HG03439 (cell line): Measurements from ENCODE around the gene HPCAL4.

Source experiments
- ATAC-seq: cut with Tn5 transposase; IDR thresholded peaks from one replicate; pipeline ENCODE4 v1.9.1; 2021; ENCODE audit warnings: mild to moderate bottlenecking, moderate library complexity; ENCODE audit not compliant: unreplicated experiment

Gene HPCAL4

GRCh38 chr1:39678889-39679288 is 12.3 kb downstream of the HPCAL4 start:
- no peak for ATAC-seq

DNA sequence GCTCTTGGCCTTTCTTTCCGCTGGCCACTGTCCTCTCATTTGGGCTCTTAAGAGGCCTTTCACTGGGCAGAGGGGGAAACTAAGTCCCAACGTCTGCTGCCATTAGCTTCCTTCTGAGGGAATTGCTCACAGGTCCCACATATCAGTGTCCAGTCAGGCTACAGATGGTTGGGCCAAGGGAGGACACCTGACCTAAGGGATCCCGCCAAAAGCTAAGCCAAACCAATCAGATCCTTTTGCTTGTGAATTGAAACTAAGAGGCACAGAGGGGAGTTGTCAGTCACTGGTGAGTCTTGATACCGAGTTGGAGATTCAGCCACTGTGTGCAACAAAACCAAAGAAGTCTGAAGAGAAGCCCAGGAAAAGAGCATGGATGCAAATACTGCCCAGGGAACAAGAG is 13.6 kb downstream of the HPCAL4 start:
- ATAC-seq: no peak

DNA sequence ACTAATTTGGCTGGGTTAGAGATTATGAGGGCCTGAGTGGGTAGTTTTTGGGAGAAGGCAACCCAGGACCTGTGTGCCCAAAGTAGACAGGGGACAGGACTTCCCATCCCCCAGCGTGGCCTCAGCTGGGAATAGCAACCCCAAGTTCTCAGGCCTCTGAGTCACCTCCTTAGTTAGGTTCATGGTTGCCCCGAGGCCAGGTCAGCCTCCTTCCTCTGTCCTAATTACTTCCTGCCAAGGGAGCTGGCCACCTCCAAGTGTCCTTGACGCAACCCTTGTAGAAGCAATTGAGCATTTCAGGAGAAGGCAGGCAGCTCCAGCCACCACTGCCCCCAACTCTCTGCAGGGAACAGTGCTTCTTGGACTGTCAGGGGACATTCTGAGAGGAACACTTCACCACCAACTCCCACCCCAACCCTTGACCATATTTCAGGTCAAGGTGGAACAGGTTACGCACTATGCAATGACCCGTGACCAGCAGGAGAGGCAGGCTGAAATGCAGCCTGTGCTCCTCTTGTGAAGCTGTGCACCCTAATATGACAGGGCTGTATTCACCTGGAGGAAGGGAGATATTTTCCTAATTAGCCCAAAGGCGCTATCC is 14.2 kb downstream of the HPCAL4 start:
- no peak for ATAC-seq

DNA sequence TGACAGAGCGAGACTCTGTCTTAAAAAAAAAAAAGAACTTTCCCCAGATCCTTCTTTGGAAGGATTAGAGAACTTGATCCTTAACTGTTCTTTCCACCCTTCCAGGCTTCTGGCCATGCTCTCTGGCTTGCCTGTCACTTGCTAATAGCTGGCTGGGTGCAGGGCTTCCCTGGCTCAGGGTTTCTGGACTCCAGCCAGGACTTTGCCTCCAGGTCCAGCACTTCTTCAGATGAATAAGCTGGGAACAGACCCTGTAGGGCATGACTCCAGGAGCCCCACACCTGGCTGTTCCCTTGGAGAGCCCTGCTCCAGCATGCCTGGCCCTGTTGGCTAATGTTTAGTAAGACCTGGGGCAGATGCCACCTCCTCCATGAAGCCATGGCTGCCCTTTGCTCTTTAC is 16.0 kb downstream of the HPCAL4 start:
- no peak for ATAC-seq

DNA sequence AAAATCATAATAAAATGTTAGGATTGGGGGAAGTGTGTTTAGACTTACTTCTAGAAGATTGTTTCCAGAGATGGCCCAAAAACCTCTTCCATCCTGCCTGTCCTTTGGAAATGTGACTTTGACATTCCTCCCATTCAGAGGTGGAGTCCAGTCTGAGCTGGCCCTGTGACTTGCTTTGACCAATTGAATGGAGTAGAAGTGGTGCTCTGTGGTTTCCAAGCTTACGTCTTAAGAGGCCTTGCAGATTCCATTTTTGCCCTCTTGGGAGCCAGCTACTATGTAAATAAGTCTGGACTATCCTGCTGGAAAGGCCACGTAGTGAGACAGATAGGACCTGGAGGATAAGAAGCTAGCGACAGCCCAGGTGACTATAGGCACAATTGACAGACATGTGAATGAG is 18.0 kb downstream of the HPCAL4 start:
- no peak for ATAC-seq

- ATAC-seq: no peak
Observed at GRCh38 chr1:39672551-39672947, 18.7 kb downstream of the HPCAL4 start.

DNA sequence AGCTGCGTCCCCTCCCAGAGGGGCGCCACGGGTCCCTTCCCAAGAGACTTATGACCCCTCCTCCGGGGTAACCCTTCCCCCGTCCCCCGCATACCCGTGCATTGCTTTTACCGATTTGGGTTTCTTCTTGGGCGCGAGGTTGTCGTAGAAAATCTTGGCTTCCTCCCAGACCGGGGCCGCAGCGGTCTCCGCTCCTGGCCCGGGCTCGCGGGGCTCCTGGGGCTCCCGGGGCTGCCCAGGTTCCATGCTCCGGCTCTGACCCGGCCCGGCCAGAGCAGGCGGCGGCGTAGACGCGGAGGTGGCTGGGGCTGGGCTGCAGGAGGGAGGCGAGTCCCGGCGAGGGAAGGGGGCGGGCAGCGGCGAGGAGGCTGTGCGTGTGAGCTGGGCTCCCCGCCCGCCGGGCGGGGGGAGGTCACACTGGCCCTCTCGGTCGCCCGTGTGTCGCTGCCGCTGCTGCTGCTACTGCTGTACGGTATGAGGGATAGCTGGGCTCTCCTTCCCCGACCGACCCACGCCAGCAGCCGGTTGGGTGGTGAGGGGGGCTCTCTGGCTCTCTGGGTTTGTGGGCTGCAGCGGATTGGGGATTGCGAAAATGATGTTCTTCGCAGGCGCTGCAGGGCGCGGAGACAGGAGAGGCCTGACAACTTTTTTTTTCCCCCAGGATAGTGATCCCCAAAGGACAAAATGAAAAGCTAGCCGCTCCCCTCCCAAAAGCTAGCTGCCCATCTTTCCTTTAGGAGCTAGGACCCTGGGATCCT is 19.3 kb downstream of the HPCAL4 start, which contains the start of gene NT5C1A:
Gene NT5C1A, minus strand, starts transcription at position 315 of the 758 bp plus-strand sequence. Its CDS starts 69 bp downstream, at position 246.
- ATAC-seq: no peak

DNA sequence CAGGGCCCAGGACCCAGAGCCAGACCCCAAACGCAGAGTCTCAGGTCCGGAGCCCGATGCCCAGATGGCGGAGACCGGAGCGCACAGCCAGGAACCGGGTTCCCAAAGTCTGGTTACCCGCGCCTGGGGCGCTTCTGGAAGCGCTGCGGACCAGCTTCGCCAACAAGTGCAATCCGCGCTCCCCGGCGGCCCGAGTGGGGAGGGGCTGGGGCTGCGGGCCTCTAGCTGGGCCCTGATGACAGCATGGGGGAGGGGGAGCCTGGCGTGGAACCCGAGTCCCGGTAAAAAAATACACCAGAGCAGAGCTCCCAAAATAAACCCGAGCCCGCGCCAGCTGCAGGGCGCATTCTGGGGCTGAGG is 19.8 kb downstream of the HPCAL4 start:
- no peak for ATAC-seq

DNA sequence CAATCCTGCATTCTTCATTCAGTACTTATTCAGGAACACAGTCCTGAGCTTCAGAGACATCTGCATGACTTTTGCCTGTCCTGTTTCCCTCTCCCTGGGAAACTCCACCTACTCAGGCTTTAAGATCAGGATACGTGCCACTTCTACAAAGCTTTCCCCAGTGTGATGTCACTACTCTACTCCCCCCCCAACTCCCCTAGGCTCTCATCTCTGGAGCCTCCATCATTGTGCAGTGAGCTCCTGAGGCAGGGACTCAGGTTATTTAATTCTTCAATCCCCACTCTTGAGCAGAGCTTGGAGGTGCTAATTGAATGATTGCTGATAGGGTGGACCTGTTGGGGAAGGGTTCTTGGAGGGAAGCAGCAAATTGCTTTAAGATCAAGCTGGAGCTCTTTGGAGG is 20.5 kb downstream of the HPCAL4 start:
- ATAC-seq: no peak

GRCh38 chr1:39668894-39669293 is 22.3 kb downstream of the HPCAL4 start:
- ATAC-seq: no peak

GRCh38 chr1:39668111-39668510 is 23.1 kb downstream of the HPCAL4 start:
- ATAC-seq: no peak

DNA sequence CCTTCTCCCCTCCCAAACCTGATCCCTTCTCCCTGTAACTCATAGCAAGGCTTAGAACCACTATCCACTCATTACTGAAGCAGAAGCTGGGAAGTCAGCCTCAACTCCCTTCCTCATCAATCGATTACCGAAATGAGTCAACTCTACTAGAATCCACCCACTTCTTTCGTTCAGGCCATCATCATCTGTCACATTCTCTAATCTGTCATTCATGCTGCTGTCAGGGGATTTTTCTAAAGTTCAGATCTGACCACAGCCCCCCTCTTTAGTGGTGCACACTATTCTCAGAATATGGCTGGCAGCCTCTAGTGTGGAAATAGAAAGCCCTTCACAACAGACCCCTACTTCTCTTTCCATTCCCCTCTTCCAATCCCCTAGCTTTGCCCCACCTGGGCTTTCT is 24.5 kb downstream of the HPCAL4 start:
- ATAC-seq: peak; percentile 76

- no peak for ATAC-seq
Observed at GRCh38 chr1:39663559-39663958, 27.7 kb downstream of the HPCAL4 start.

DNA sequence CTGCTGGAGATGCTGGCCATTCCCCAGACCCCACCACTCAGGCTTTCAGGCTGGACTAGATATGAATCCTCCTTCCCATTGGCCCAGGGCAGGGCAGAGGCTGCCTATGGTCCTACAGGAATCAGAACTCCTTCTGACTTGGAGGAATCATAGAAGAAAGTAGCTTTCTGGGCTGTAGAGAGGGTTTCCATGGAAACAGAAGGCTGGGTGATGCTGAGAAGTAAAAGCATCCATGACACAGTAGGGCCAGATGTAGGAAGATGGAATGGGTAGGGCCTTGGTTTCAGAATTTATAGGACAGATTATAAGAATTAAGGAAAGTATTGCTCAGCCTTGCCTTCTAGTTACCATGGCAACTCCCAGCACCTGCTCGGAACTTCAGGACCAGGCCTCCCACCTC is 28.4 kb downstream of the HPCAL4 start:
- ATAC-seq: no peak

DNA sequence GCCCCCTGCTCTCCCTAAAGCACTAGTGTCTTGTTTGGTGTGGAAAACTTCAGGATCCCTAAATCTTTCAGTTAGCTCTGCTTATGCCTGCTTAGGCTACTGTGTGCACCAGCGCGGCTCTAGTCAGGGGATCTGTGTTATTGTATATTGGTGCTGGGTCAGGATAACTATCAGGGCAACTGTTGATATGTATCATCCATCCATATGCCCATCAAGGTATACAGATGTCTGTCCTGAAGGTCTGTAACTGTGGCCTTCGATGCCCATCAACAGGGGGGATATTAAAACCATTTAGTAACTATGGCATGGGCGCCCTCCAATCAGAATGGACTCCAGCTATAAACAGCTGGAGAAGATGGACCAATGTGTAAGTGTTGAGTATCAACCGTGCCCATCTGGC is 31.7 kb downstream of the HPCAL4 start:
- no peak for ATAC-seq

- no peak for ATAC-seq
Observed at GRCh38 chr1:39659110-39659509, 32.1 kb downstream of the HPCAL4 start.

DNA sequence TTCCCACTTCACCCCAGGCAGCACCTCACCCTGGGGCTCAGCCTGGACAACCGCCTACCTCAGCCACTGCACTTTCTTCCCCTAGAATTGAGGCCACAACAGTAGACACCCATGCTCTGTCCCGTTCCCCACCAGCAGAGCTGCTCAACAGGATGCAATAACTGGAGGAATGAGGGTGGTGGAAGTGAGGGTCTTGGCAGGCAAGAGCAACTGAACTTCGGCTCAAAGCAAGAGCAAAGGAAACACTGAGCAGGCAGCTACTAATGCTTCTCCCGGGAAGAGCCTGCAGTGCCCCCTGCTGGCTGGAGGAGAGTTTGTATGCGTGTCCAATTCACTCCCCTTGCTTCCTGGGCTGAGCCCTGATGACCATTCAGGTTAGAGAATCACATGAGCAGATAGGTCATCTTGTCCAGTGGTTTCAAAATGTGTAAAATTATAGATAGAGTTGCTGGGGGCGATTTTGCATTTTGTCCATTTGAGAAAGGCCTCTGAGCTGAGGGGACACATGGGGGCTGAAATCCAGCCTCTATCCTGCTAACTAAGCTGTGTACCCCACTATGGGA is 33.2 kb downstream of the HPCAL4 start:
- ATAC-seq: no peak

DNA sequence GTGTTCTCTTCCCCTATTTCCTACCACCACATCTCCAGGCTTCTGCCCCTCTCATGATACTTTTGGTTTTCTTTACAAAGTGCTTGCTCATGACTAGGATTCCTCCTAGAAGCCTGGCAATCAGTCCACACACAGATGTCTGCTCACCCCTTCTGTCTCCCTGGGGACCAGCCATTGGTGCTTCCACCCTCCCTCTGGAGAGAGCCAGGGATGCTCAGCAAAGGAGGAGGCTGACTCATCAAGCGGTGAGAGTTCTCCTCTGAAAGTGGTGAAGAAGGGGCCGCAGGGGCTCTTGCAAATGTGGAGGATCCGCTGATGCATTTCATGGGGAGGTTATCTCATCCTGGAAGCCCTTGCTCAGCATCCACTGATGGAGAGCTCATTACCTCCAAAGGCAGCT is 33.8 kb downstream of the HPCAL4 start:
- ATAC-seq: no peak

DNA sequence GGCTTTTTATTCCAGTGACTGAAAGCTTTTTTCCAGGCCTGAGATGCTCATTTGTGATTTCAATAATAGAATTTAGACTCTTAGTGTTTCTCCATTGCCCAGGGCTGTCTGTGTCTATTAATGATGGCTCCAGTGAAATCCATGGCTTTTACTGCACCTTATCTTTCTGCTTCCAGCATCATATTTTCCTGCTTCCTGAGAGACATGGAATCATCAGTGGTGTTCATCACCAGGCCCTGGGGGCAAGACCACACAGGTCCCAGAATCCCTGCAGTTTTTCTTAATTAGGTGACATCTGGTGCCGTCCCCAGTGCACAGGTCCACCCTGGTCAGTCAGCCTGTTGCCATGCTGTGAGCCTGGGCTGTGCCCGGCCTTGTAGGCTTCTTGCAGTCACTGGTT is 34.8 kb downstream of the HPCAL4 start:
- ATAC-seq: no peak

- no peak for ATAC-seq
Observed at GRCh38 chr1:39655578-39656268, 35.5 kb downstream of the HPCAL4 start.

DNA sequence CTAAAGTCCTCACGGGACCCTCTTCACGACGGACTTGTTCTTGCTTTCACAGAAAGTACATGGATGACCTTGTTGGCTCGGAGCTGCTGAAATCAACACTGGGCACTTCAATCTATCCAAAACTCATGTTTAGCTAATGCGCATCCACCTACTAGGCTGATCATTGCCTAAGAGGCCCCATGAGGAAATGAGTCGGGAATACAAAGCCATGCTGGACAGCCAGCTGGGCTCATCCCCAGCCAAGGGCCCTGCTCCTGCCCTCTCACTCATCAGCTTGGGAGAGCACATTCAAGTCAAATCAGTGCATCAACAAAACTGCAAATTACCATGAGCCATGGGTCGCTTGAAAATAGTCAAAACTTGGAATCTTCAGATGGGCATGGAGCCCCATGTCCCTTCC is 36.9 kb downstream of the HPCAL4 start:
- no peak for ATAC-seq

- no peak for ATAC-seq
Observed at GRCh38 chr1:39653546-39654031, 37.6 kb downstream of the HPCAL4 start.
